GM21360 (cell line): Measurements from ENCODE around the gene THOC6.

Experiments used
- ATAC-seq: cut with Tn5 transposase; IDR thresholded peaks from one replicate; pipeline ENCODE4 v1.9.1; 2021; ENCODE audit warnings: mild to moderate bottlenecking, moderate library complexity; ENCODE audit not compliant: unreplicated experiment

The THOC6 gene

GRCh38 chr16:2991566-2992261 is 32.1 kb upstream of the THOC6 start:
- ATAC-seq, result no peak

GRCh38 chr16:2992383-2993081 is 31.3 kb upstream of the THOC6 start:
- no peak for ATAC-seq

- no peak for ATAC-seq
These were observed 27.5 kb upstream of the THOC6 start for GRCh38 chr16:2996298-2996697.

GRCh38 chr16:2999929-3000328 is 23.9 kb upstream of the THOC6 start:
- no peak for ATAC-seq

- no peak for ATAC-seq
These were observed 23.3 kb upstream of the THOC6 start for GRCh38 chr16:3000540-3000939.

- ATAC-seq, result no peak
These were observed 22.5 kb upstream of the THOC6 start for GRCh38 chr16:3001316-3001715.

GRCh38 chr16:3003582-3004270 is 20.1 kb upstream of the THOC6 start:
- peak; percentile 91 for ATAC-seq

GRCh38 chr16:3004319-3004718 is 19.5 kb upstream of the THOC6 start:
- ATAC-seq, result peak; percentile 8

GRCh38 chr16:3004781-3005284 is 19.0 kb upstream of the THOC6 start:
- ATAC-seq, result no peak

GRCh38 chr16:3007059-3007956 is 16.5 kb upstream of the THOC6 start:
- no peak for ATAC-seq

- ATAC-seq, result no peak
These were observed 15.7 kb upstream of the THOC6 start for GRCh38 chr16:3007957-3008689.

GRCh38 chr16:3008690-3009037 is 15.2 kb upstream of the THOC6 start:
- no peak for ATAC-seq

GRCh38 chr16:3009568-3010390 is 14.1 kb upstream of the THOC6 start:
- ATAC-seq, result no peak

- ATAC-seq, result no peak
These were observed 13.3 kb upstream of the THOC6 start for GRCh38 chr16:3010510-3010909.

- no peak for ATAC-seq
These were observed 11.6 kb upstream of the THOC6 start for GRCh38 chr16:3012246-3012645.

- no peak for ATAC-seq
These were observed 10.9 kb upstream of the THOC6 start, which contains the start of gene CLDN9 for GRCh38 chr16:3012828-3013420. Gene CLDN9, plus strand, starts transcription at chr16:3012923. Its CDS starts 440 bp downstream, at chr16:3013363.

GRCh38 chr16:3013491-3013951 is 10.3 kb upstream of the THOC6 start:
- ATAC-seq, result no peak

- ATAC-seq, result no peak
These were observed 9.7 kb upstream of the THOC6 start for GRCh38 chr16:3013998-3014690.
